HepG2 (cell line): ENCODE measurements around the gene PPP4R4. TPM values are rescaled to one million over a fixed set of nuclear protein-coding genes. Genes with fewer than 3 reads are reported as not detected.

Experiments
- ERF ChIP-seq: IDR thresholded peaks from 2 replicates; pipeline ENCODE4 v1.6.1; 2018; ENCODE audit warnings: missing biosample characterization, missing genetic modification reagents
- HDAC2 ChIP-seq: sonication (generic); formaldehyde crosslinking; IDR thresholded peaks from 2 replicates; pipeline ENCODE4 v1.4.0; 2020; ENCODE audit warnings: missing genetic modification reagents
- HMG20B ChIP-seq: conservative IDR thresholded peaks from 2 replicates; pipeline ENCODE4 v1.6.1; 2016; ENCODE audit warnings: missing genetic modification reagents, missing compliant biosample characterization
- MAFG ChIP-seq: sonication (generic); formaldehyde crosslinking; IDR thresholded peaks from 2 replicates; pipeline ENCODE4 v1.5.1; 2020; ENCODE audit warnings: mild to moderate bottlenecking, missing genetic modification reagents
- PAWR ChIP-seq: sonication (generic); formaldehyde crosslinking; IDR thresholded peaks from 2 replicates; pipeline ENCODE4 v1.4.0; 2020; ENCODE audit warnings: missing genetic modification reagents, mild to moderate bottlenecking, borderline replicate concordance
- PHF5A ChIP-seq: IDR thresholded peaks from one replicate; pipeline ENCODE4 v1.6.1; 2018; ENCODE audit warnings: low read depth, missing genetic modification reagents; ENCODE audit not compliant: unreplicated experiment
- RFX3 ChIP-seq: IDR thresholded peaks from 2 replicates; pipeline ENCODE4 v1.6.1; 2016; ENCODE audit warnings: missing biosample characterization, missing genetic modification reagents
- SYNCRIP ChIP-seq: fragments of 200-400 bp; formaldehyde crosslinking; IDR thresholded peaks from 2 replicates; pipeline ENCODE4 v1.6.1; 2018; ENCODE audit warnings: mild to moderate bottlenecking, low read depth, low read length; ENCODE audit not compliant: insufficient read depth
- TCF7 ChIP-seq: sonication (generic); IDR thresholded peaks from 2 replicates; pipeline ENCODE4 v1.6.1; 2016; ENCODE audit warnings: antibody characterized with exemption, low read depth
- THYN1 ChIP-seq: sonication (generic); formaldehyde crosslinking; IDR thresholded peaks from 2 replicates; pipeline ENCODE4 v1.8.1; 2023; ENCODE audit warnings: low read depth, mild to moderate bottlenecking, moderate library complexity, missing genetic modification reagents, borderline replicate concordance
- TOE1 ChIP-seq: sonication (generic); formaldehyde crosslinking; IDR thresholded peaks from 2 replicates; pipeline ENCODE4 v1.4.0; 2020; ENCODE audit warnings: mild to moderate bottlenecking, missing genetic modification reagents
- YEATS2 ChIP-seq: sonication (generic); formaldehyde crosslinking; IDR thresholded peaks from 2 replicates; pipeline ENCODE4 v1.4.0; 2020; ENCODE audit warnings: missing genetic modification reagents, borderline replicate concordance
- ZBTB21 ChIP-seq: sonication (generic); formaldehyde crosslinking; IDR thresholded peaks from 2 replicates; pipeline ENCODE4 v1.4.0; 2020; ENCODE audit warnings: missing genetic modification reagents
- ZBTB26 ChIP-seq: IDR thresholded peaks from 2 replicates; pipeline ENCODE4 v1.6.1; 2016; ENCODE audit warnings: missing compliant biosample characterization, missing genetic modification reagents, borderline replicate concordance
- ZBTB7B ChIP-seq: sonication (generic); formaldehyde crosslinking; IDR thresholded peaks from 2 replicates; pipeline ENCODE4 v1.4.0; 2020; ENCODE audit warnings: missing genetic modification reagents
- ZNF143 ChIP-seq: sonication (generic); formaldehyde crosslinking; IDR thresholded peaks from 2 replicates; pipeline ENCODE4 v1.4.0; 2020; ENCODE audit warnings: missing genetic modification reagents
- ZNF333 ChIP-seq: sonication (generic); formaldehyde crosslinking; IDR thresholded peaks from 2 replicates; pipeline ENCODE4 v1.4.0; 2020; ENCODE audit warnings: mild to moderate bottlenecking, missing genetic modification reagents, borderline replicate concordance
- ZZZ3 ChIP-seq: sonication (generic); formaldehyde crosslinking; IDR thresholded peaks from 2 replicates; pipeline ENCODE4 v1.4.0; 2020; ENCODE audit warnings: missing genetic modification reagents, mild to moderate bottlenecking, borderline replicate concordance
- polyA plus RNA-seq, 8 experiments: library from polyadenylated mRNA; depleted of rRNA in 3 of 8; stranded (reverse) in 7 of 8; unstranded in 1 of 8; fragments of >200 nt; fragmentation: Illumina TruSeq in 4 of 8; extraction: Trizol in 4 of 8; gene quantifications; 2 replicates each; pipeline versions ENCODE4 v1.2.1 to v1.2.3, GENCODE V29; 2011 to 2016; ENCODE audit warnings: low read depth in 4 of 8, missing spikeins in 1 of 8, mixed read lengths in 1 of 8; ENCODE audit not compliant: insufficient read depth in 1 of 8
- total RNA-seq, 5 experiments: library from RNA; depleted of rRNA; stranded (reverse); fragments of >200 nt; fragmentation: Illumina TruSeq; extraction: Trizol; gene quantifications; 2 replicates each; pipeline ENCODE4 v1.2.3, GENCODE V29; 2016; ENCODE audit warnings: low read depth in 1 of 5
- TF ChIP-seq, protein P1 (sequence below): sonication (generic); formaldehyde crosslinking; conservative IDR thresholded peaks from 2 replicates; pipeline ENCODE4 v1.4.0; 2020; ENCODE audit warnings: mild to moderate bottlenecking, missing genetic modification reagents, moderate library complexity
- TF ChIP-seq, protein P2 (sequence below): sonication (generic); formaldehyde crosslinking; IDR thresholded peaks from 2 replicates; pipeline ENCODE4 v1.5.0; 2020; ENCODE audit warnings: mild to moderate bottlenecking, missing genetic modification reagents
- TF ChIP-seq, protein P3 (sequence below): sonication (generic); formaldehyde crosslinking; IDR thresholded peaks from 2 replicates; pipeline ENCODE4 v1.4.0; 2020; ENCODE audit warnings: missing genetic modification reagents, borderline replicate concordance

Gene PPP4R4
- total and polyA plus RNA-seq, 2 of the 13 experiments (the other 11 are each of a cell fraction or from before 2014, with no cell fraction given) = 9.5 to 19.8 TPM

DNA sequence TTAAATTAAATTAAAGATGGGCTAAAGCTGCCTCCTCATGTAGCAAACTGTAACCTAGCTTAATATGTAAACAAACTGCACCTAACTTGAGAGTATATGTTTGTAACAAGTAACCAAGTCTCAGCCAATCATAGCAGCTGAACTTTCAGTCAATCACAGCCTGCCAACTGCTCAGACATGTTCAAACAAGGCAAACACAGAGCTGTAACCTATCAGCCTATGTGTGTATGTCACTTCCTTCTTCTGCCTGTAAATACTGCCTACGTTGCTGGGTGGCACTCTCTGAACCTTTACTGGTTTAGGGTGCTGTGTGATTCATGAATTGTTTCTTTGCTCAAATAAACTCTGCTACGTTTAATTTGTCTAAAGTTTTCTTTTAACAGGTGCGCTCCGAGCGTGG is 146.1 kb downstream of the PPP4R4 start (continued):
- no peak for TF ChIP-seq ZBTB26 (CRISPR knock-in tag)
- TF ChIP-seq MAFG (CRISPR knock-in tag) = no peak
- TF ChIP-seq, protein P1, sequence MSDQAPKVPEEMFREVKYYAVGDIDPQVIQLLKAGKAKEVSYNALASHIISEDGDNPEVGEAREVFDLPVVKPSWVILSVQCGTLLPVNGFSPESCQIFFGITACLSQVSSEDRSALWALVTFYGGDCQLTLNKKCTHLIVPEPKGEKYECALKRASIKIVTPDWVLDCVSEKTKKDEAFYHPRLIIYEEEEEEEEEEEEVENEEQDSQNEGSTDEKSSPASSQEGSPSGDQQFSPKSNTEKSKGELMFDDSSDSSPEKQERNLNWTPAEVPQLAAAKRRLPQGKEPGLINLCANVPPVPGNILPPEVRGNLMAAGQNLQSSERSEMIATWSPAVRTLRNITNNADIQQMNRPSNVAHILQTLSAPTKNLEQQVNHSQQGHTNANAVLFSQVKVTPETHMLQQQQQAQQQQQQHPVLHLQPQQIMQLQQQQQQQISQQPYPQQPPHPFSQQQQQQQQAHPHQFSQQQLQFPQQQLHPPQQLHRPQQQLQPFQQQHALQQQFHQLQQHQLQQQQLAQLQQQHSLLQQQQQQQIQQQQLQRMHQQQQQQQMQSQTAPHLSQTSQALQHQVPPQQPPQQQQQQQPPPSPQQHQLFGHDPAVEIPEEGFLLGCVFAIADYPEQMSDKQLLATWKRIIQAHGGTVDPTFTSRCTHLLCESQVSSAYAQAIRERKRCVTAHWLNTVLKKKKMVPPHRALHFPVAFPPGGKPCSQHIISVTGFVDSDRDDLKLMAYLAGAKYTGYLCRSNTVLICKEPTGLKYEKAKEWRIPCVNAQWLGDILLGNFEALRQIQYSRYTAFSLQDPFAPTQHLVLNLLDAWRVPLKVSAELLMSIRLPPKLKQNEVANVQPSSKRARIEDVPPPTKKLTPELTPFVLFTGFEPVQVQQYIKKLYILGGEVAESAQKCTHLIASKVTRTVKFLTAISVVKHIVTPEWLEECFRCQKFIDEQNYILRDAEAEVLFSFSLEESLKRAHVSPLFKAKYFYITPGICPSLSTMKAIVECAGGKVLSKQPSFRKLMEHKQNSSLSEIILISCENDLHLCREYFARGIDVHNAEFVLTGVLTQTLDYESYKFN = 0 out of 2 replicates have a peak, but pooled peaks have one; percentile 31
- no peak for TF ChIP-seq RFX3 (CRISPR knock-in tag)
- TF ChIP-seq THYN1 = no peak
- TF ChIP-seq HDAC2 = peak; percentile 74
- TF ChIP-seq ZZZ3 (CRISPR knock-in tag) = no peak
- TF ChIP-seq ZNF333 (CRISPR knock-in tag) = no peak
- TF ChIP-seq, protein P2, sequence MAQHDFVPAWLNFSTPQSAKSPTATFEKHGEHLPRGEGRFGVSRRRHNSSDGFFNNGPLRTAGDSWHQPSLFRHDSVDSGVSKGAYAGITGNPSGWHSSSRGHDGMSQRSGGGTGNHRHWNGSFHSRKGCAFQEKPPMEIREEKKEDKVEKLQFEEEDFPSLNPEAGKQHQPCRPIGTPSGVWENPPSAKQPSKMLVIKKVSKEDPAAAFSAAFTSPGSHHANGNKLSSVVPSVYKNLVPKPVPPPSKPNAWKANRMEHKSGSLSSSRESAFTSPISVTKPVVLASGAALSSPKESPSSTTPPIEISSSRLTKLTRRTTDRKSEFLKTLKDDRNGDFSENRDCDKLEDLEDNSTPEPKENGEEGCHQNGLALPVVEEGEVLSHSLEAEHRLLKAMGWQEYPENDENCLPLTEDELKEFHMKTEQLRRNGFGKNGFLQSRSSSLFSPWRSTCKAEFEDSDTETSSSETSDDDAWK = no peak
- no peak for TF ChIP-seq SYNCRIP
- TF ChIP-seq, protein P3, sequence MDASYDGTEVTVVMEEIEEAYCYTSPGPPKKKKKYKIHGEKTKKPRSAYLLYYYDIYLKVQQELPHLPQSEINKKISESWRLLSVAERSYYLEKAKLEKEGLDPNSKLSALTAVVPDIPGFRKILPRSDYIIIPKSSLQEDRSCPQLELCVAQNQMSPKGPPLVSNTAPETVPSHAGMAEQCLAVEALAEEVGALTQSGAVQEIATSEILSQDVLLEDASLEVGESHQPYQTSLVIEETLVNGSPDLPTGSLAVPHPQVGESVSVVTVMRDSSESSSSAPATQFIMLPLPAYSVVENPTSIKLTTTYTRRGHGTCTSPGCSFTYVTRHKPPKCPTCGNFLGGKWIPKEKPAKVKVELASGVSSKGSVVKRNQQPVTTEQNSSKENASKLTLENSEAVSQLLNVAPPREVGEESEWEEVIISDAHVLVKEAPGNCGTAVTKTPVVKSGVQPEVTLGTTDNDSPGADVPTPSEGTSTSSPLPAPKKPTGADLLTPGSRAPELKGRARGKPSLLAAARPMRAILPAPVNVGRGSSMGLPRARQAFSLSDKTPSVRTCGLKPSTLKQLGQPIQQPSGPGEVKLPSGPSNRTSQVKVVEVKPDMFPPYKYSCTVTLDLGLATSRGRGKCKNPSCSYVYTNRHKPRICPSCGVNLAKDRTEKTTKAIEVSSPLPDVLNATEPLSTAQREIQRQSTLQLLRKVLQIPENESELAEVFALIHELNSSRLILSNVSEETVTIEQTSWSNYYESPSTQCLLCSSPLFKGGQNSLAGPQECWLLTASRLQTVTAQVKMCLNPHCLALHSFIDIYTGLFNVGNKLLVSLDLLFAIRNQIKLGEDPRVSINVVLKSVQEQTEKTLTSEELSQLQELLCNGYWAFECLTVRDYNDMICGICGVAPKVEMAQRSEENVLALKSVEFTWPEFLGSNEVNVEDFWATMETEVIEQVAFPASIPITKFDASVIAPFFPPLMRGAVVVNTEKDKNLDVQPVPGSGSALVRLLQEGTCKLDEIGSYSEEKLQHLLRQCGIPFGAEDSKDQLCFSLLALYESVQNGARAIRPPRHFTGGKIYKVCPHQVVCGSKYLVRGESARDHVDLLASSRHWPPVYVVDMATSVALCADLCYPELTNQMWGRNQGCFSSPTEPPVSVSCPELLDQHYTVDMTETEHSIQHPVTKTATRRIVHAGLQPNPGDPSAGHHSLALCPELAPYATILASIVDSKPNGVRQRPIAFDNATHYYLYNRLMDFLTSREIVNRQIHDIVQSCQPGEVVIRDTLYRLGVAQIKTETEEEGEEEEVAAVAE (CRISPR knock-in tag) = peak; percentile 62
- TF ChIP-seq ZBTB21 (CRISPR knock-in tag) = no peak
- no peak for TF ChIP-seq TCF7
- TF ChIP-seq ERF (CRISPR knock-in tag) = peak; percentile 72; the same call in 1 of the 2 replicates
- TF ChIP-seq PAWR (CRISPR knock-in tag) = no peak
- TF ChIP-seq PHF5A = no peak
- TF ChIP-seq ZBTB7B (CRISPR knock-in tag) = no peak
- TF ChIP-seq HMG20B (CRISPR knock-in tag) = 0 out of 2 replicates have a peak, but pooled peaks have one; percentile 19
- TF ChIP-seq YEATS2 (CRISPR knock-in tag) = peak; percentile 17; the same call in 1 of the 2 replicates
- TF ChIP-seq ZNF143 (CRISPR knock-in tag) = no peak
- 0 out of 2 replicates have a peak, but pooled peaks have one; percentile 12 for TF ChIP-seq TOE1
